Fibroblast of the aortic adventitia (primary cell): ENCODE measurements around the gene PPIH. TPM values are rescaled to one million over a fixed set of nuclear protein-coding genes. Genes with fewer than 3 reads are reported as not detected.

Experiments used
- DNase-seq: peaks from one replicate; pipeline ENCODE4 v3.0.0-alpha.2; 2010; ENCODE audit warnings: low read depth
- H3K4me3 ChIP-seq: 2 replicates; pipeline ENCODE4 v1.5.1; 2011; ENCODE audit warnings: low read depth, mild to moderate bottlenecking, control low read depth, low read length, moderate library complexity
- CTCF ChIP-seq: IDR thresholded peaks from 2 replicates; pipeline ENCODE4 v1.5.1; 2011; ENCODE audit warnings: mild to moderate bottlenecking, low read length, control low read depth, inconsistent platforms; ENCODE audit not compliant: insufficient read depth
- total RNA-seq: library from RNA; depleted of rRNA; stranded (reverse); fragments of >200 nt; gene quantifications from 2 replicates; pipeline ENCODE4 v1.2.3, GENCODE V29; 2012; ENCODE audit warnings: low replicate concordance

The PPIH gene
- total RNA-seq, 1 donor, result 29.2 TPM

GRCh38 chr1:42657201-42657600, 1.0 kb upstream of the PPIH start:
- TF ChIP-seq CTCF, result no peak
- DNase-seq, result no peak
- H3K4me3 ChIP-seq, result no peak overlapping the region

GRCh38 chr1:42658877-42659337, 684 bp downstream of the PPIH start:
- TF ChIP-seq CTCF, result no peak
- DNase-seq, result peak; percentile 7
- H3K4me3 ChIP-seq, result peak overlapping the region; percentile 93

- TF ChIP-seq CTCF, result no peak
- DNase-seq, result no peak
- no peak overlapping the region for H3K4me3 ChIP-seq
These were observed 2.8 kb downstream of the PPIH start for GRCh38 chr1:42660907-42661500.

GRCh38 chr1:42669936-42670335, 11.7 kb downstream of the PPIH start:
- H3K4me3 ChIP-seq, result no peak overlapping the region
- no peak for DNase-seq
- TF ChIP-seq CTCF, result no peak

- TF ChIP-seq CTCF, result no peak
These were observed 12.2 kb downstream of the PPIH start for GRCh38 chr1:42670425-42670824.

GRCh38 chr1:42674214-42674613, 16.0 kb downstream of the PPIH start:
- no peak for TF ChIP-seq CTCF
- no peak overlapping the region for H3K4me3 ChIP-seq
- DNase-seq, result no peak

More at GRCh38 chr1:42670425-42670824, 12.2 kb downstream of the PPIH start:
- no peak overlapping the region for H3K4me3 ChIP-seq
- no peak for DNase-seq

- H3K4me3 ChIP-seq, result no peak overlapping the region
- no peak for TF ChIP-seq CTCF
- DNase-seq, result no peak
These were observed 16.5 kb downstream of the PPIH start for GRCh38 chr1:42674682-42675081.
